Measurements from ENCODE around the gene RGS7BP. TPM values are rescaled to one million over a fixed set of nuclear protein-coding genes. Genes with fewer than 3 reads are reported as not detected.
"Not testable (repeated sequence)": the region's sequence is repeated elsewhere in the genome, so short reads cannot be mapped to it uniquely, and the experiment has no call there.

RGS7BP gene
- total RNA-seq, 2 experiments from 2014 or later, result not detected

DNA sequence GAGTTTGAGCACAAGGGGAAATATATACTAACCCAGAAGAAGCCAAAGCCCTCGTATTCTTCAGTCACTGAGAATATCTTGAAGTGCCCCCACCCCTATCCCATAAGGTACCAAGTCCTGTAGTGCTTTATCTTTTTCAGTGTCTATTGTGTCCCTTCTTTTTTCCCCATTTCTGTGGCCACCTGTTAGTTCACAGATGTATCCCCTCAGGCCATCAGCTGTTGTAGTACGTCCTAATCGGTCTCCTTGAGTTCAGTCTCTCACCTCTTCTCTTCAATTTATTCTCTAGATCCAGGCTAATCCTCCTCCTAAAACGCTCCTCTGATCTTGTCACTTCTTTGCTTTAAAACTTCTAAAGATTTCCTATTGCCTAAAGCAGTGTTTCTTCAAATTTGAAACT, 10.4 kb downstream of the RGS7BP start:
- H3K9me3 Mint-ChIP-seq, result no peaks in the 10 kb centered on the region
- no peaks in the 10 kb centered on the region for H3K4me1 Mint-ChIP-seq
- no peak overlapping the region for H3K27ac Mint-ChIP-seq
- H3K27me3 Mint-ChIP-seq, result no peaks in the 10 kb centered on the region
- H3K36me3 Mint-ChIP-seq (ENCODE audit: low read depth), result no peaks in the 10 kb centered on the region
- H3K4me3 Mint-ChIP-seq, result no peak overlapping the region
- no peak for DNase-seq
- ChIA-PET CTCF (no interaction called here), POLR2A (no interaction called here)

DNA sequence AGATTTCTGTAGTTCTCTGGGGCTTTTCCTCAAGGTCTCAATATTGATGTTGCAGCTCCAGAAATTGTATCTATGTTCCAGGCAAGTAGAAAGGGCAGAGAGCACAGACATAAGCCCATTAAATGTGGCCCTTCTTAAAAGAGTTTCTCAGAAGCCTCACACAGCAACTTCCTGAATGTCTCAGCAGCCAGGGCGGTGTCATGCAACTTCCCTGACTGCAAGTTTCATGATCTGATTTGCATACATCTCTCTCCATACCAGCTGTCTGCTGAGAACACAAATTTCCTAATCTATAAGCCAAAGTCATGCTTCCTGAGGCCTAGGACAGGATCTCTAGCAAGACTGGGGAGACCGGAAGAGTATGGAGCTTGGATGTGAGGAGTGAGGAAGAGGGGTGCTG, 13.0 kb downstream of the RGS7BP start:
- no peak overlapping the region for H3K27ac Mint-ChIP-seq
- CTCF ChIA-PET, result no interaction called here
- no peaks in the 10 kb centered on the region for H3K36me3 Mint-ChIP-seq (ENCODE audit: low read depth)

DNA sequence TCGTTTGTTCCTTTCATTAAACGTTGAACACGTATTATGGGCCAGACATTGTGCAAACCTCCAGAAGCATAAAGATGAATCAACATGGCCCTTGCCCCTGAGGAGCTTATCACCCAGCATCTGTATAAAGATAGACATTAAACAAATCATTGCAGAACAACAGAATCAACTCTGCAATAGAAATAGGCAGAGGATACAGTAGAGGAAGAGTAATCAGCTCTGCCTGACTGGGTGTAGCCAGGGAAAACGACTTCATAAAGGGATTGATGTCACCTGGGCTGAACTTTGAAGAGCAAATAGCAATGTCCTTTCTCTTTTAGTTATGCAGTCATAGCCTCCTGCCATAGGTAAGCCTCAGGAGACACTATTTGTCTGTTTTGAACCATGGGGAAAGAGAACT, 13.4 kb downstream of the RGS7BP start:
- no peak for DNase-seq
- H3K9me3 Mint-ChIP-seq, result no peaks in the 10 kb centered on the region
- H3K27me3 Mint-ChIP-seq, result no peaks in the 10 kb centered on the region
- H3K4me3 Mint-ChIP-seq, result no peak overlapping the region
- POLR2A ChIA-PET, result no interaction called here
- no peaks in the 10 kb centered on the region for H3K4me1 Mint-ChIP-seq
- H3K27ac Mint-ChIP-seq, result no peak overlapping the region
- H3K36me3 Mint-ChIP-seq (ENCODE audit: low read depth), result no peaks in the 10 kb centered on the region
- CTCF ChIA-PET, result no interaction called here

More for the DNA sequence above, 13.0 kb downstream of the RGS7BP start:
- H3K4me3 Mint-ChIP-seq, result no peak overlapping the region
- DNase-seq, result no peak
- no peaks in the 10 kb centered on the region for H3K9me3 Mint-ChIP-seq
- POLR2A ChIA-PET, result no interaction called here
- H3K27me3 Mint-ChIP-seq, result no peaks in the 10 kb centered on the region
- no peaks in the 10 kb centered on the region for H3K4me1 Mint-ChIP-seq

- POLR2A ChIA-PET, result no interaction called here
- H3K27ac Mint-ChIP-seq, result no peak overlapping the region
- no peak overlapping the region for H3K4me3 Mint-ChIP-seq
- no peak for DNase-seq
- H3K4me1 Mint-ChIP-seq, result no peaks in the 10 kb centered on the region
- no peaks in the 10 kb centered on the region for H3K27me3 Mint-ChIP-seq
- H3K9me3 Mint-ChIP-seq, result no peaks in the 10 kb centered on the region
- no peaks in the 10 kb centered on the region for H3K36me3 Mint-ChIP-seq (ENCODE audit: low read depth)
- CTCF ChIA-PET, result interaction anchor here (0.9 kb wide), 1 partner anchor 9 kb away, joined by 3 read pairs; no protein-coding TSS in a partner anchor
Observed at GRCh38 chr5:64526734-64527439, 21.1 kb downstream of the RGS7BP start.

- Mint-ChIP-seq H3K27me3 (no peaks in the 10 kb centered on the region), H3K36me3 (ENCODE audit: low read depth) (no peaks in the 10 kb centered on the region), H3K9me3 (no peaks in the 10 kb centered on the region), H3K27ac (no peak overlapping the region), H3K4me3 (no peak overlapping the region), H3K4me1 (no peaks in the 10 kb centered on the region)
- no peak for DNase-seq
- CTCF ChIA-PET, result no interaction called here
- POLR2A ChIA-PET, result interaction anchor here (0.6 kb wide), 1 partner anchor 13 kb away, joined by 3 read pairs; no protein-coding TSS in a partner anchor
Observed at GRCh38 chr5:64530076-64530475, 24.3 kb downstream of the RGS7BP start.

- H3K4me3 Mint-ChIP-seq, result no peak overlapping the region
- CTCF ChIA-PET, result no interaction called here
- no peaks in the 10 kb centered on the region for H3K27me3 Mint-ChIP-seq
- H3K27ac Mint-ChIP-seq, result no peak overlapping the region
- POLR2A ChIA-PET, result no interaction called here
- no peaks in the 10 kb centered on the region for H3K4me1 Mint-ChIP-seq
- H3K36me3 Mint-ChIP-seq (ENCODE audit: low read depth), result no peaks in the 10 kb centered on the region
- no peaks in the 10 kb centered on the region for H3K9me3 Mint-ChIP-seq
- DNase-seq, result no peak
Observed at GRCh38 chr5:64532212-64532611, 26.4 kb downstream of the RGS7BP start.

- no peak for DNase-seq
- H3K36me3 Mint-ChIP-seq (ENCODE audit: low read depth), result no peaks in the 10 kb centered on the region
- no peaks in the 10 kb centered on the region for H3K4me1 Mint-ChIP-seq
- ChIA-PET POLR2A (no interaction called here), CTCF (no interaction called here)
- no peak overlapping the region for H3K27ac Mint-ChIP-seq
- no peak overlapping the region for H3K4me3 Mint-ChIP-seq
- H3K27me3 Mint-ChIP-seq, result no peaks in the 10 kb centered on the region
- no peaks in the 10 kb centered on the region for H3K9me3 Mint-ChIP-seq
Observed at GRCh38 chr5:64532657-64533056, 26.8 kb downstream of the RGS7BP start.

DNA sequence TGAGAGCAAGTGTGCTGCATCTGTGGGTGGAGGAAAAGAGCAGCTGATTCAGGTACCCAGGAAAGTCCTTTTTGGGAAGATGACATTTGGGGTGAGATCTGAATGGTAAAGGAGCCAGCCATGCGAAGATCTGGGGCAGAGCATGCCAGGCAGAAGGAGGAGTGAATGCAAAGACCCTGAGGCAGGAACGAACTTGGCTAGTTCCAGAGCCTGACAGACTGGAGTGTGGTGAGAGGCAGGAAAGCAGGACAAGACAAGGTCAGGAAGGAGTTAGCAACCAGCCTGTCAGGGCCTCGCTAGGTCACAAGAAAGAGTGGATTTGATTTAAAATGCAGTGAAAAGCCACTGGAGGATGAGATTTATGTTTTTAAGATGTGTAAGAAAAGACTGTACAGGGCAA, 28.2 kb downstream of the RGS7BP start:
- H3K4me3 Mint-ChIP-seq, result no peak overlapping the region
- ChIA-PET POLR2A (no interaction called here), CTCF (no interaction called here)
- no peaks in the 10 kb centered on the region for H3K4me1 Mint-ChIP-seq
- H3K36me3 Mint-ChIP-seq (ENCODE audit: low read depth), result no peaks in the 10 kb centered on the region
- no peak for DNase-seq
- H3K27ac Mint-ChIP-seq, result no peak overlapping the region
- no peaks in the 10 kb centered on the region for H3K27me3 Mint-ChIP-seq
- no peaks in the 10 kb centered on the region for H3K9me3 Mint-ChIP-seq

DNA sequence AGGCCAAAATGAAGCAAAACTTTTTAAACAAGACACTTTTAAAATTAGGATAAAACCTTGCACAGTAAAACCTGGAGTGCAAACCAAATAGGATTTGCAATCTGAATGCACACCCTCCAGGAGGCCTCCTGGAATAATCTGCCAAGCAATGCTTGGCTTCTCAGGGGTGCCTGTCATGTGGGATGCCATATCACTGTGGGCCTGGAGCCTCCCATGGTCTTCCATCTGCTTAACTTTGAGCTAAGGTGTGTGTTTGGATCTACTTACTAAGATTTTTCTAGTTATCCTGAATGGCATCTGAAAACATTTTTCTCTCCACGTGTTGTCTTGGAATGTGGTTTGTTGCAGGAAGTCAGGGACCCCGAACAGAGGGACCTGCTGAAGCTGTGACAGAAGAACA, 52.1 kb downstream of the RGS7BP start:
- Mint-ChIP-seq H3K27ac (no peak overlapping the region), H3K27me3 (no peaks in the 10 kb centered on the region), H3K4me1 (no peaks in the 10 kb centered on the region), H3K4me3 (no peak overlapping the region), H3K9me3 (peaks cover 4% of the 10 kb centered on the region), H3K36me3 (ENCODE audit: low read depth) (no peaks in the 10 kb centered on the region)
- no peak for DNase-seq
- POLR2A ChIA-PET, result no interaction called here
- CTCF ChIA-PET, result interaction anchor here (0.6 kb wide), 1 partner anchor 74 kb away, joined by 3 read pairs; no protein-coding TSS in a partner anchor

GRCh38 chr5:64558641-64559040, 52.8 kb downstream of the RGS7BP start:
- H3K9me3 Mint-ChIP-seq; H3K27me3 Mint-ChIP-seq; H3K36me3 Mint-ChIP-seq (ENCODE audit: low read depth); H3K4me1 Mint-ChIP-seq; DNase-seq; H3K4me3 Mint-ChIP-seq; H3K27ac Mint-ChIP-seq; POLR2A ChIA-PET: not testable (repeated sequence)
- CTCF ChIA-PET, result interaction anchor here (0.6 kb wide), 1 partner anchor 75 kb away, joined by 3 read pairs; no protein-coding TSS in a partner anchor

- ChIA-PET POLR2A (no interaction called here), CTCF (no interaction called here)
- no peaks in the 10 kb centered on the region for H3K27me3 Mint-ChIP-seq
- no peak overlapping the region for H3K27ac Mint-ChIP-seq
- no peaks in the 10 kb centered on the region for H3K4me1 Mint-ChIP-seq
- H3K36me3 Mint-ChIP-seq (ENCODE audit: low read depth), result no peaks in the 10 kb centered on the region
- H3K4me3 Mint-ChIP-seq, result no peak overlapping the region
- DNase-seq, result no peak
- H3K9me3 Mint-ChIP-seq, result no peaks in the 10 kb centered on the region
Observed at GRCh38 chr5:64566310-64566916, 60.6 kb downstream of the RGS7BP start.

- POLR2A ChIA-PET, result no interaction called here
- H3K27me3 Mint-ChIP-seq, result peaks cover 4% of the 10 kb centered on the region
- no peaks in the 10 kb centered on the region for H3K9me3 Mint-ChIP-seq
- no peaks in the 10 kb centered on the region for H3K4me1 Mint-ChIP-seq
- DNase-seq, result no peak
- no peaks in the 10 kb centered on the region for H3K36me3 Mint-ChIP-seq (ENCODE audit: low read depth)
- CTCF ChIA-PET, result no interaction called here
- H3K4me3 Mint-ChIP-seq, result no peak overlapping the region
- H3K27ac Mint-ChIP-seq, result no peak overlapping the region
Observed at GRCh38 chr5:64569858-64570257, 64.0 kb downstream of the RGS7BP start.

- H3K9me3 Mint-ChIP-seq, result no peaks in the 10 kb centered on the region
- ChIA-PET CTCF (no interaction called here), POLR2A (no interaction called here)
- H3K27me3 Mint-ChIP-seq, result peaks cover 4% of the 10 kb centered on the region
- H3K4me1 Mint-ChIP-seq, result no peaks in the 10 kb centered on the region
- H3K4me3 Mint-ChIP-seq, result no peak overlapping the region
- H3K27ac Mint-ChIP-seq, result no peak overlapping the region
- no peak for DNase-seq
- H3K36me3 Mint-ChIP-seq (ENCODE audit: low read depth), result no peaks in the 10 kb centered on the region
Observed at GRCh38 chr5:64570395-64570996, 64.7 kb downstream of the RGS7BP start.

DNA sequence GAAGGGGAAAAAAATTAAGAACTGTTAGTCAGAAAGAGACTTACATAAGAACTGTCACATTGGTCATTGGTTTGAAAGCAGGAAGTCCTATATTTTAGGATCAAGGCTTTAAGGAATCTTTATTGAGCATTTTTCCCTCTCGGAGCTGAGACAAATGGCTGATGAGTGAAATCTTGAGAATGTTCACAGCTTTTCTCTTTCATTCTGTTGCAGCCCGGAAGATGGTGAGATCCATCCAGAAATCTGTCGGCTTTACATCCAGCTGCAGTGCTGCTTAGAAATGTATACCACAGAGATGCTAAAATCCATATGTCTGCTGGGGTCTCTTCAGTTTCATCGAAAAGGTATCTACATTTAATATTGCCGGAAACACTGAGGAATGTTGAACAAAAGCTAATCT, 69.7 kb downstream of the RGS7BP start:
- DNase-seq, result no peak
- ChIA-PET POLR2A (no interaction called here), CTCF (no interaction called here)

More for the DNA sequence above, 69.7 kb downstream of the RGS7BP start:
- Mint-ChIP-seq H3K27me3 (peaks cover 4% of the 10 kb centered on the region), H3K36me3 (ENCODE audit: low read depth) (no peaks in the 10 kb centered on the region), H3K4me3 (no peak overlapping the region), H3K4me1 (no peaks in the 10 kb centered on the region), H3K27ac (no peak overlapping the region), H3K9me3 (no peaks in the 10 kb centered on the region)
